HG03280 (cell line): Measurements from ENCODE around the gene ICOSLG.
"Not testable (repeated sequence)": the region's sequence is repeated elsewhere in the genome, so short reads cannot be mapped to it uniquely, and the experiment has no call there.

Source experiments
- ATAC-seq: cut with Tn5 transposase; IDR thresholded peaks from one replicate; pipeline ENCODE4 v1.9.1; 2021; ENCODE audit warnings: mild to moderate bottlenecking, moderate library complexity; ENCODE audit not compliant: unreplicated experiment

The ICOSLG gene

DNA sequence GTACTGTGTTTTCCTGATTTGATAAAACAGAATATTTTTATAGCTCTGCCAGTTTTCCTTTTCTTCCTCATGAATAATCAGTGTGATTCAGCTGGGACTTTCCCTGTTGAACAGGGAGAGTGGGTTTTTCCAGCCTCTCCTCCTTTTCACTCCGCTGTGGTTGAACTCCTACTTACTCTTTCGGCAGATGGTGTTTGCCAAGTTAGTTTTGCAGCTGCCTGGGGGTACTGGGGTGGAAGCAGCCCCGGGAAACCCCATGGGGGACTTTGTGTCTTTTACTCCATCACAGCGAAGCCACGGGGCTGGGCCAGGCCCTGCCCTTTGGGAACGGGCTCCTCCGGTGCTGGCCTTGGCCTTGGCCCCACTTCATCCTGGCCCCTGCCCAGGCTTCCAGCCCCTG lies 55.9 kb downstream of the ICOSLG start:
- not testable (repeated sequence) for ATAC-seq

DNA sequence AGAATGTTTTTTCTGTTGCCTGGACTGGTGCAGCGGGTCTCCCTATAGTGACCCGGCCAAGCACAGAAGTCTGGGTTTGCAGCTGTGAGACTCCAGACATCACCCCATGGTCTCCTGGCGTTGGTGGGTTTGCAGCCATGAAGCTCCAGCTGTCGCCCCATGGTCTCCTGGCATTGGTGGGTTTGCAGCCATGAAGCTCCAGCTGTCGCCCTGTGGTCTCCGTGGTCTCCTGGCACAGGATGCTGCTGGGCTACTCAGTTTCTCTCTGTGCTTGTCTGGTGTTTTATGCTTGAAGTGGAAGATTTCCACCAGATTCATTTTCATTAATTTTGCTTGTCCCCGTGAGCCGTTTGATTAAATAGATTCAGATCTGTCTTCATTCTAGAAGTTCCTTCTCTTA lies 58.5 kb downstream of the ICOSLG start:
- not testable (repeated sequence) for ATAC-seq

- ATAC-seq, result not testable (repeated sequence)
Observed at GRCh38 chr21:44181506-44181905, 59.2 kb downstream of the ICOSLG start.

DNA sequence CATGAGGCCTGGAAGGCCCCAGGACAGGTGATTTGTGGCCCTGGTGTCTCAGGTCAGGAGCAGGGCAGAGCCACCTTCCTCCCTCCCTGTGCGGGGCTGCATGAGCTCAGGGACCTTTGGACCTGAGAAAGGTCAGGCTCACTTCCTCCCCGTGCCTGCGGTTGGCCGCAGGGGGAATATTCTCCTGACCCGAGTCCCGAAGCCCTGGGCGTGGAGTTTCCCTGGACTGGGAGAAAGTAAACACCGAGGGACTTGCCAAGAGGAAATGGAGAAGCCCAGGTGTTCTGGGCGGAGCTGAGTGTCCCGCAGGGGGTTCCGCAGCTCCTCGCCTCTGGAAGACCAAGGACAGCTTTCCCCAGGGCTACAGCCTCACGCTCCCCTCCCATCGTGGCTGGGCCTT lies 64.6 kb downstream of the ICOSLG start:
- not testable (repeated sequence) for ATAC-seq

- peak; percentile 71 for ATAC-seq
Observed at GRCh38 chr21:44175189-44175588, 65.6 kb downstream of the ICOSLG start.
